C4-2B (cell line): Measurements from ENCODE around the gene FAM222B.

Experiments used
- ZFX ChIP-seq: fragments of 450-650 bp; IDR thresholded peaks from 2 replicates; pipeline ENCODE4 v1.6.1; 2017
- TF ChIP-seq, protein P1 (sequence below): fragments of 450-650 bp; conservative IDR thresholded peaks from 2 replicates; pipeline ENCODE4 v1.5.1; 2017; ENCODE audit warnings: mild to moderate bottlenecking

DNA sequence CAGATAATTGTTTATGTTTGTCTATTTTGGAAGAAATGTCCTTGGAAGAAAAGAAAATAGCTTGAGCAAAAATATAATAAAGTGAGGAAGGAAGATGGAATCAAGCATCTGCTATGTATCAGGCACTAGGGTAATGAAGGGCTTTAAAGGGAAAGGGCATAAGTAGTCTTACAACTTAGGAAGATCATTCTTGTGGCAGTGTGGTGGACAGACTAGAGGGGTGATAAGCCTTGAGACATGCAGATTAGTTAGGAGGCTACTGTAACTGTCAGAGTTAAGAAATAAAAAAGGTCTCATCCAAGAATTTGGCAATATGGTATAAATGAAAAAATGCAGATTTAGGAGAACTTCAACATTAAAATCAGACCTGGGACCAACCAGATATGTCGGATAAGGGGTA lies 14.9 kb downstream of the FAM222B start:
- TF ChIP-seq, protein P1, sequence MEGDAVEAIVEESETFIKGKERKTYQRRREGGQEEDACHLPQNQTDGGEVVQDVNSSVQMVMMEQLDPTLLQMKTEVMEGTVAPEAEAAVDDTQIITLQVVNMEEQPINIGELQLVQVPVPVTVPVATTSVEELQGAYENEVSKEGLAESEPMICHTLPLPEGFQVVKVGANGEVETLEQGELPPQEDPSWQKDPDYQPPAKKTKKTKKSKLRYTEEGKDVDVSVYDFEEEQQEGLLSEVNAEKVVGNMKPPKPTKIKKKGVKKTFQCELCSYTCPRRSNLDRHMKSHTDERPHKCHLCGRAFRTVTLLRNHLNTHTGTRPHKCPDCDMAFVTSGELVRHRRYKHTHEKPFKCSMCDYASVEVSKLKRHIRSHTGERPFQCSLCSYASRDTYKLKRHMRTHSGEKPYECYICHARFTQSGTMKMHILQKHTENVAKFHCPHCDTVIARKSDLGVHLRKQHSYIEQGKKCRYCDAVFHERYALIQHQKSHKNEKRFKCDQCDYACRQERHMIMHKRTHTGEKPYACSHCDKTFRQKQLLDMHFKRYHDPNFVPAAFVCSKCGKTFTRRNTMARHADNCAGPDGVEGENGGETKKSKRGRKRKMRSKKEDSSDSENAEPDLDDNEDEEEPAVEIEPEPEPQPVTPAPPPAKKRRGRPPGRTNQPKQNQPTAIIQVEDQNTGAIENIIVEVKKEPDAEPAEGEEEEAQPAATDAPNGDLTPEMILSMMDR: no peak
- TF ChIP-seq ZFX: no peak
